Adrenal gland (tissue), 12 donors: Measurements from ENCODE around the gene LKAAEAR1. TPM values are rescaled to one million over a fixed set of nuclear protein-coding genes. Genes with fewer than 3 reads are reported as not detected.
"Not testable (repeated sequence)": the region's sequence is repeated elsewhere in the genome, so short reads cannot be mapped to it uniquely, and the experiment has no call there.

Experiments
- DNase-seq, 7 donors: peaks; one replicate each; pipeline ENCODE4 v3.0.0-alpha.2; 2019 to 2020
- H3K27ac ChIP-seq, 5 donors: fragments of 200-600 bp; sonication (generic) in 4 of 5; 1 replicate in 3 of 5; 2 replicates in 2 of 5; pipeline versions ENCODE4 v1.5.1 to v1.8.0; 2016 to 2020; ENCODE audit warnings: mild to moderate bottlenecking in 1 of 5
- H3K27me3 ChIP-seq: fragments of 200-600 bp; 2 replicates; pipeline ENCODE4 v1.8.0; 2021
- H3K36me3 ChIP-seq, 2 donors: fragments of 200-600 bp; replicated peaks in 1 of 2; 1 replicate in 1 of 2; 2 replicates in 1 of 2; pipeline versions ENCODE4 v1.5.1 to v1.8.0; 2018 to 2022
- H3K4me1 ChIP-seq, 2 donors: fragments of 200-600 bp; replicated peaks in 1 of 2; 1 replicate in 1 of 2; 2 replicates in 1 of 2; pipeline versions ENCODE4 v1.5.1 to v1.8.0; 2018 to 2021
- H3K4me3 ChIP-seq, 4 donors: fragments of 200-600 bp; sonication (generic) in 3 of 4; one replicate each; pipeline ENCODE4 v1.5.1; 2016 to 2018
- H3K9me3 ChIP-seq, 3 donors: fragments of 200-600 bp; sonication (generic) in 1 of 3; replicated peaks in 1 of 3; 1 replicate in 2 of 3; 2 replicates in 1 of 3; pipeline versions ENCODE4 v1.5.1 to v1.8.0; 2016 to 2021
- POLR2A ChIP-seq, 2 donors: fragments of 450-650 bp; IDR thresholded peaks; one replicate each; pipeline ENCODE4 v1.6.1; 2017; ENCODE audit warnings: antibody characterized with exemption in 2 of 2, mild to moderate bottlenecking in 2 of 2, moderate library complexity in 1 of 2
- WGBS, 4 donors: extraction: QIAGEN DNeasy Blood & Tissue Kit in 2 of 4; methylation state at CpG; one replicate each; pipeline versions ENCODE4 v1.1.5 to v1.1.7; 2013 to 2017; 5-methylcytosine and 5-hydroxymethylcytosine counted together
- intact Hi-C, 2 donors: fragments of 100-400 bp; cut with DNase I; formaldehyde crosslinking; loops; one replicate each; pipeline versions ENCODE4 v1.14.1 to v1.15.0; 2022 to 2023
- polyA plus RNA-seq, 3 donors: library from polyadenylated mRNA; stranded (reverse); fragments of 200-250 nt in 2 of 3; fragments of 350-450 nt in 1 of 3; fragmentation: Illumina TruSeq in 1 of 3; extraction: RNeasy Lipid Tissue Mini Kit (QIAGEN cat#74804) in 1 of 3; gene quantifications; one replicate each; pipeline ENCODE4 v1.2.3, GENCODE V29; 2013 to 2014
- total RNA-seq, 9 donors: library from RNA; depleted of rRNA in 4 of 9; stranded (reverse); fragments of >200 nt in 4 of 9; fragments of 120-200 nt in 1 of 9; fragmentation: NEBNext Ultra II Directional in 1 of 9; extraction: Animal tissue kit (Norgen Biotek cat#: 25700) in 1 of 9; gene quantifications; one replicate each; pipeline versions ENCODE4 v1.1.0 to v1.2.4, GENCODE V29; 2013 to 2023
- TF ChIP-seq, protein P1 (sequence below), 6 experiments: fragments of 450-650 bp in 4 of 6; fragments of 200-600 bp in 2 of 6; sonication (generic) in 1 of 6; IDR thresholded peaks; 1 replicate in 5 of 6; 2 replicates in 1 of 6; pipeline versions ENCODE4 v1.5.1 to v1.8.0; 2016 to 2021; ENCODE audit warnings: antibody characterized with exemption in 6 of 6, mild to moderate bottlenecking in 2 of 6, moderate library complexity in 1 of 6
- donor health status: healthy with polysubstance abuse.
- donor health status: Bipolar disorder and iron deficiency.
- donor health status: DM: yes; HTN: yes; CAD: no.
- donor health status: DM: no; HTN: no; CAD: no.
- donor health status: DM: no; HTN: no; CAD: no.
- donor health status: DM: yes; HTN: yes; CAD: no.

The LKAAEAR1 gene
- total and polyA plus RNA-seq, 12 donors, result 0.28 to 1.2 (median 1.1) TPM; not detected in 9

GRCh38 chr20:64093013-64093503, 8.9 kb upstream of the LKAAEAR1 start:
- no peaks in the 10 kb centered on the region for H3K36me3 ChIP-seq
- intact Hi-C loops, result no loop called here
- no peaks in the 10 kb centered on the region for H3K4me1 ChIP-seq
- H3K9me3 ChIP-seq, result no peaks in the 10 kb centered on the region
- TF ChIP-seq, protein P1, sequence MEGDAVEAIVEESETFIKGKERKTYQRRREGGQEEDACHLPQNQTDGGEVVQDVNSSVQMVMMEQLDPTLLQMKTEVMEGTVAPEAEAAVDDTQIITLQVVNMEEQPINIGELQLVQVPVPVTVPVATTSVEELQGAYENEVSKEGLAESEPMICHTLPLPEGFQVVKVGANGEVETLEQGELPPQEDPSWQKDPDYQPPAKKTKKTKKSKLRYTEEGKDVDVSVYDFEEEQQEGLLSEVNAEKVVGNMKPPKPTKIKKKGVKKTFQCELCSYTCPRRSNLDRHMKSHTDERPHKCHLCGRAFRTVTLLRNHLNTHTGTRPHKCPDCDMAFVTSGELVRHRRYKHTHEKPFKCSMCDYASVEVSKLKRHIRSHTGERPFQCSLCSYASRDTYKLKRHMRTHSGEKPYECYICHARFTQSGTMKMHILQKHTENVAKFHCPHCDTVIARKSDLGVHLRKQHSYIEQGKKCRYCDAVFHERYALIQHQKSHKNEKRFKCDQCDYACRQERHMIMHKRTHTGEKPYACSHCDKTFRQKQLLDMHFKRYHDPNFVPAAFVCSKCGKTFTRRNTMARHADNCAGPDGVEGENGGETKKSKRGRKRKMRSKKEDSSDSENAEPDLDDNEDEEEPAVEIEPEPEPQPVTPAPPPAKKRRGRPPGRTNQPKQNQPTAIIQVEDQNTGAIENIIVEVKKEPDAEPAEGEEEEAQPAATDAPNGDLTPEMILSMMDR (IDR thresholded peaks at IDR 0.05), result no peak
- no peak for TF ChIP-seq POLR2A (IDR thresholded peaks at IDR 0.05)
- H3K27me3 ChIP-seq, result no peaks in the 10 kb centered on the region
- H3K4me3 ChIP-seq, result no peak overlapping the region
- no peak for DNase-seq
- no peak overlapping the region for H3K27ac ChIP-seq
- 54 to 62% (median 59%) methylated on average over 5 to 9 of the region's 9 CpGs for WGBS, 4 donors

DNA sequence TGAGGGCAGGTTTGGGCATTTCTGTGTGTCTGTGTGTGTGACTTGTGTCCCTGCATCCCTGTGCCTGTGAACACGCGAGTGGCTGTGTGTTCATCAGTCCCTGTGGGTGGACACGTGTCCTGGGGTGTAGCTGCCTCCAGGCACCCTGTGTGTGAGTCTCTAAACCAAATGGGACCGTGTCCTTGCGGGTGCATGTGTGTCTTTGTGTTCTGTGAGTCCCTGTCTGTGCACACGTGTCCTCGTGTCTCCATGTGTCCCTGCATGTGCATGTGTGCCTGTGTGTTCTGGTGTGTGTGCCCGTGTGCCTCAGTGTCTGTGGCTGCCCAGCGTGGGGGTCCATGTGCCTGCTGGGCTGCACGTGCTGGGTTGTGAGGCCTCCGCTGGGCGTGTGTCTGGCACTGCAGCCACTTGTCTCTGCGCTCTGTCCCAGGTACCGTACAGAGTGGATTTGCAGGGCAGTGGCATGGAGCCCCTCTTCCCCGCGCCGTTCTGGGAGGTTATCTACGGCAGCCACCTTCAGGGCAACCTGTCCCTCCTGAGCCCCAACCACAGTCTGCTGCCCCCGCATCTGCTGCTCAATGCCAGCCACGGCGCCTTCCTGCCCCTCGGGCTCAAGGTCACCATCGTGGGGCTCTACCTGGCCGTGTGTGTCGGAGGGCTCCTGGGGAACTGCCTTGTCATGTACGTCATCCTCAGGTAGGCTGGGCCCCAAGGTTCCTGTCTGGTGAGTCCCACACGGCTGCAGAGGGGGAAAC, 8.2 kb upstream of the LKAAEAR1 start:
- Histone ChIP-seq H3K36me3 (no peaks in the 10 kb centered on the region), H3K27me3 (no peaks in the 10 kb centered on the region), H3K27ac (no peak overlapping the region), H3K4me3 (no peak overlapping the region), H3K9me3 (no peaks in the 10 kb centered on the region), H3K4me1 (no peaks in the 10 kb centered on the region)
- WGBS, 4 donors, result 20 to 64% (median 51%) methylated on average over 1 to 27 of the region's 27 CpGs
- intact Hi-C loops, result no loop called here
- TF ChIP-seq POLR2A (IDR thresholded peaks at IDR 0.05), result no peak
- DNase-seq, result no peak

- H3K27ac ChIP-seq, result no peak overlapping the region
- 17 to 58% (median 26%) methylated on average over 3 to 16 of the region's 16 CpGs for WGBS, 4 donors
- intact Hi-C loops, result no loop called here
- no peaks in the 10 kb centered on the region for H3K27me3 ChIP-seq
- H3K4me1 ChIP-seq, result no peaks in the 10 kb centered on the region
- no peak for TF ChIP-seq POLR2A (IDR thresholded peaks at IDR 0.05)
- TF ChIP-seq, protein P1 (IDR thresholded peaks at IDR 0.05), result no peak
- no peak for DNase-seq
- H3K36me3 ChIP-seq, result no peaks in the 10 kb centered on the region
- H3K4me3 ChIP-seq, result no peak overlapping the region
- H3K9me3 ChIP-seq, result no peaks in the 10 kb centered on the region
Measured at GRCh38 chr20:64091770-64092169, 7.6 kb upstream of the LKAAEAR1 start.

GRCh38 chr20:64091340-64091739, 7.1 kb upstream of the LKAAEAR1 start:
- intact Hi-C loops, result no loop called here
- no peak for DNase-seq
- H3K9me3 ChIP-seq, result no peaks in the 10 kb centered on the region
- H3K36me3 ChIP-seq, result no peaks in the 10 kb centered on the region
- H3K4me1 ChIP-seq, result no peaks in the 10 kb centered on the region
- TF ChIP-seq, protein P1 (IDR thresholded peaks at IDR 0.05), result no peak
- TF ChIP-seq POLR2A (IDR thresholded peaks at IDR 0.05), result no peak
- no peaks in the 10 kb centered on the region for H3K27me3 ChIP-seq
- no peak overlapping the region for H3K4me3 ChIP-seq
- WGBS, 4 donors, result 72 to 96% (median 76%) methylated on average over 4 to 19 of the region's 19 CpGs
- H3K27ac ChIP-seq, result no peak overlapping the region

DNA sequence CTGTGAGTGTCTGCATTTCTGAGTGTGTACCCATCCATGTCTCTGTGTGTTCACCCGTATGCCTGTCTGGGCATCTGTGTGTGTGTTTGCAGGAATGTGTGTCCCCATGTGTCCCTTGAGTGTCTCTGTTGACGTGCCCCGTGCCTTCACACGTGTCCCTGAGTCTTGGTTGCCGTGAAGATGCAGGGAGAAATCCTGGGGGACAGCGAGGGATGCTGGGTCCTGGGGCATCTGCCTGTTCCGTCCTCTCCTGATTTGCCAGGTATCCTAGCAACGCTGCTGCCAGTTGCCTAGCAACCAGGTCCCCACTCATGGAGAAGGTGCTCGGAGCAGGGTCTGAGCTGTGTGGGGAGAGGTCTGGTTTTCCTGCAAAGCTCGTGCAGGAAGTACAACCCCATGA, 6.0 kb upstream of the LKAAEAR1 start:
- Histone ChIP-seq H3K4me3 (no peak overlapping the region), H3K9me3 (no peaks in the 10 kb centered on the region), H3K27ac (no peak overlapping the region), H3K4me1 (no peaks in the 10 kb centered on the region), H3K36me3 (no peaks in the 10 kb centered on the region), H3K27me3 (no peaks in the 10 kb centered on the region)
- no peak for DNase-seq
- 60 to 70% (median 63%) methylated on average over 5 to 10 of the region's 10 CpGs for WGBS, 4 donors
- intact Hi-C loops, result no loop called here
- no peak for TF ChIP-seq POLR2A (IDR thresholded peaks at IDR 0.05)
- TF ChIP-seq, protein P1 (IDR thresholded peaks at IDR 0.05), result no peak

GRCh38 chr20:64088586-64088985, 4.4 kb upstream of the LKAAEAR1 start:
- H3K27ac ChIP-seq, DNase-seq, H3K9me3 ChIP-seq, H3K4me3 ChIP-seq, H3K36me3 ChIP-seq, H3K27me3 ChIP-seq, intact Hi-C loops: not testable (repeated sequence)
- peaks cover 6 to 10% of the 10 kb centered on the region in 2 donors for H3K4me1 ChIP-seq

DNA sequence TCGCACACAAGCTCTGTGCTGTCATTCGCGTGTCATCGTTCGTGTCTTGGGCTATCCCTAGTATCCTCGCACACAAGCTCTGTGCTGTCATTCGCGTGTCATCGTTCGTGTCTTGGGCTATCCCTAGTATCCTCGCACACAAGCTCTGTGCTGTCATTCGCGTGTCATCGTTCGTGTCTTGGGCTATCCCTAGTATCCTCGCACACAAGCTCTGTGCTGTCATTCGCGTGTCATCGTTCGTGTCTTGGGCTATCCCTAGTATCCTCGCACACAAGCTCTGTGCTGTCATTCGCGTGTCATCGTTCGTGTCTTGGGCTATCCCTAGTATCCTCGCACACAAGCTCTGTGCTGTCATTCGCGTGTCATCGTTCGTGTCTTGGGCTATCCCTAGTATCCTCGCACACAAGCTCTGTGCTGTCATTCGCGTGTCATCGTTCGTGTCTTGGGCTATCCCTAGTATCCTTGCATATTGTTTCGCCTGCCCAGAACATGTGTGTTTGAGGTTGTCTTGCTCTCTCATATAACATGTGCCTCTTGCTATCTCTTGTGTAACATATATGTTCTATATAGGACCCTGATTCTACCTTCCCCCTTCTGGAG, 3.1 kb upstream of the LKAAEAR1 start:
- H3K36me3 ChIP-seq, H3K27me3 ChIP-seq, DNase-seq, H3K9me3 ChIP-seq, H3K27ac ChIP-seq, intact Hi-C loops, H3K4me3 ChIP-seq: not testable (repeated sequence)
- WGBS, 4 donors, result 94 to 97% (median 96%) methylated on average over 6 to 10 of the region's 36 CpGs
- peaks cover 6 to 18% of the 10 kb centered on the region in 2 donors for H3K4me1 ChIP-seq
